Erythroblast (primary cell): ENCODE measurements around the gene TUBGCP5.

Source experiments
- GATA1 ChIP-seq: IDR thresholded peaks from 2 replicates; pipeline ENCODE4 v1.6.1; 2011; ENCODE audit warnings: low read depth, mild to moderate bottlenecking, control low read depth, low read length, moderate library complexity
- POLR2A ChIP-seq: IDR thresholded peaks from 2 replicates; pipeline ENCODE4 v1.6.1; 2011; ENCODE audit warnings: mild to moderate bottlenecking, low read length

GRCh38 chr15:22955544-22956119 is 83.7 kb downstream of the TUBGCP5 start:
- TF ChIP-seq POLR2A, result no peak
- TF ChIP-seq GATA1, result no peak
